Measurements from ENCODE around the gene RCAN2.
"Not testable (repeated sequence)": the region's sequence is repeated elsewhere in the genome, so short reads cannot be mapped to it uniquely, and the experiment has no call there.

The RCAN2 gene

DNA sequence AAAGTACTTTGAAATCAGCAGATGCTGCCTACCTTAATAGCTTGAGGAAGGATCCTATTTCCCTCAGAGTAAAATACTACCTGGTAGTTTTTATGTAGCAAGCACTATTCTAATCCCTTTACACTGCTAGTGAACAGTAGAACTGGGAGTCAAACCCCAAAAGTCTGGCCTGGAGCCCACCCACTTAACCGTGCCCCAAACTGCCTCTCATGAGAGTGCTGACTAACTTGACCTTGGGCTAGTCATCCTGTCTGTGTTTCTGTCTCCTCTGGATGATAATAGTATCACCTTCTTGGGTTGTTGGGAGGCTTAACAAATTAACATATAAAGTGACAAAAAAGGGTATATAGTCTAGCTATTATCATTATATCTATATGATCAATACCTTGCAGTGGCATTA, 140.5 kb downstream of the RCAN2 start:
- no peak overlapping the region for H3K27ac ChIP-seq (ENCODE audit: low read depth in 2 of 2, low read length in 2 of 2)
- H3K9me3 ChIP-seq (ENCODE audit: control insufficient read depth in 2 of 2, low read length in 2 of 2): no peaks in the 10 kb centered on the region
- H3K4me1 ChIP-seq (ENCODE audit: control insufficient read depth in 2 of 2, insufficient read depth in 2 of 2, low read length in 2 of 2): no peaks in the 10 kb centered on the region
- H3K9ac ChIP-seq (ENCODE audit: low read depth in 1 of 2, low read length in 2 of 2): no peak overlapping the region
- no peak overlapping the region for H3K4me3 ChIP-seq (ENCODE audit: low read length in 2 of 2)
- no peaks in the 10 kb centered on the region for H3K36me3 ChIP-seq (ENCODE audit: control insufficient read depth in 2 of 2, insufficient read depth in 2 of 2, low read length in 2 of 2)
- H3K27me3 ChIP-seq (ENCODE audit: control insufficient read depth in 2 of 2, insufficient read depth in 2 of 2, low read length in 2 of 2): no peaks in the 10 kb centered on the region

DNA sequence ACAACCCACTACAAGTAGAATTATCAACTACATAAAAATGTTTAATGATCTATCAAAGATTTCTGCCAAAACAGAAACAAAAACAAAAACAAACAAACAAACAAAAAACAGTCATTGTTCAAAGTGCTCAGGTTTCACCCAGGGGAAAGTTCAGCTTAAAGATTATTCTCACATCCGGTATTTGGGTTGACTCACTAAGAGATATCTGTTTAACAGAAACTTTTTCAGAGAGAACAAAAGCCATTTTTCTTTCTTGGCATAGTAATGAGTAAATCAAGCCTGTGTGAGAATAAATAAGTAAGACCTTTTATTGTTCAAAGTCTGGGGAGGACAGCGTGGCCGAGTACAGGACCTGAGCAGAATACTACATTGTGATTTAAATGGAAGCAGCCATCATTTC, 143.6 kb downstream of the RCAN2 start:
- no peaks in the 10 kb centered on the region for H3K36me3 ChIP-seq (ENCODE audit: control insufficient read depth in 2 of 2, insufficient read depth in 2 of 2, low read length in 2 of 2)
- no peaks in the 10 kb centered on the region for H3K4me1 ChIP-seq (ENCODE audit: control insufficient read depth in 2 of 2, insufficient read depth in 2 of 2, low read length in 2 of 2)
- H3K9ac ChIP-seq (ENCODE audit: low read depth in 1 of 2, low read length in 2 of 2): no peak overlapping the region
- H3K27me3 ChIP-seq (ENCODE audit: control insufficient read depth in 2 of 2, insufficient read depth in 2 of 2, low read length in 2 of 2): no peaks in the 10 kb centered on the region
- H3K27ac ChIP-seq (ENCODE audit: low read depth in 2 of 2, low read length in 2 of 2): no peak overlapping the region
- no peak overlapping the region for H3K4me3 ChIP-seq (ENCODE audit: low read length in 2 of 2)
- H3K9me3 ChIP-seq (ENCODE audit: control insufficient read depth in 2 of 2, low read length in 2 of 2): no peaks in the 10 kb centered on the region

DNA sequence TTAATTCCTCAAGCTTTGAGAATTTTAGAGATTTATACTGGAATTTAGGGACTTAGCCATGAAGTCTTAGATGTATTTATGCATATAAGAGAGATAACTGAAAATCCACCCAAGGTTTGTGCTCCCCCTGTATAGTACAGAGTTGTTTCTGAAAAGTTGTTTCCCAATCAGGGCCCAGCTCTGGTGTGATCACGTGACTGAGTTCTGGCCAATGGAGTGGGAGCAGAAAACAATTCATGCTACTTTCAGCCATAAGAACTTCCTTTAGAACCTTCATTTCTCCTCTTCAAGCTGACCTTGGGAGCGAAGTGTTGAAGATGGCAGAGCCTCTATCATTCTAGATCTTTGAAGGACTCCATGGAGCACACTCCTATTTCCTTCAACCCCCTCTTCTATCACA, 151.0 kb downstream of the RCAN2 start:
- Histone ChIP-seq H3K9ac (ENCODE audit: low read depth in 1 of 2, low read length in 2 of 2) (no peak overlapping the region), H3K4me1 (ENCODE audit: control insufficient read depth in 2 of 2, insufficient read depth in 2 of 2, low read length in 2 of 2) (no peaks in the 10 kb centered on the region), H3K9me3 (ENCODE audit: control insufficient read depth in 2 of 2, low read length in 2 of 2) (no peaks in the 10 kb centered on the region), H3K27ac (ENCODE audit: low read depth in 2 of 2, low read length in 2 of 2) (no peak overlapping the region), H3K4me3 (ENCODE audit: low read length in 2 of 2) (no peak overlapping the region), H3K27me3 (ENCODE audit: control insufficient read depth in 2 of 2, insufficient read depth in 2 of 2, low read length in 2 of 2) (no peaks in the 10 kb centered on the region), H3K36me3 (ENCODE audit: control insufficient read depth in 2 of 2, insufficient read depth in 2 of 2, low read length in 2 of 2) (no peaks in the 10 kb centered on the region)

DNA sequence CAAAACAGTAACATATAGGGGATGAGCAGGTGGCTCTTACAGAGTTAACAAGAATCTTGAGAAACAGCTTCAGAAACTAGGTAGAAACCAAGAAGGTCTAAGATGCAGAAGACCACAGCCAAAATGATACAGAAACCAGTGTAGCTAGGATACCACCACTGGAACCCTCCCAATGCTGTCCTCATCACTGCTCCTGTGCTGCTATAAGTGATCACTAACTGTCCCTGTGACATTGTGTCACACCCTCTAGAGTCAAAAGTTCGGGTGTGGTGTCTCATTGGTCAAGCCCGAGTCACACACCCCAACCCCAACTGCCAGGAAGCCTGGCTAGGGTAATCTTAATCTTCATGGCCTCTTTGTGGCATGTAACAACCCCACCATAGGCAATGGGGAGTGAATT, 153.1 kb downstream of the RCAN2 start:
- Histone ChIP-seq H3K27ac (ENCODE audit: low read depth in 2 of 2, low read length in 2 of 2) (no peak overlapping the region), H3K36me3 (ENCODE audit: control insufficient read depth in 2 of 2, insufficient read depth in 2 of 2, low read length in 2 of 2) (no peaks in the 10 kb centered on the region), H3K9me3 (ENCODE audit: control insufficient read depth in 2 of 2, low read length in 2 of 2) (no peaks in the 10 kb centered on the region), H3K4me3 (ENCODE audit: low read length in 2 of 2) (no peak overlapping the region), H3K27me3 (ENCODE audit: control insufficient read depth in 2 of 2, insufficient read depth in 2 of 2, low read length in 2 of 2) (no peaks in the 10 kb centered on the region), H3K9ac (ENCODE audit: low read depth in 1 of 2, low read length in 2 of 2) (no peak overlapping the region), H3K4me1 (ENCODE audit: control insufficient read depth in 2 of 2, insufficient read depth in 2 of 2, low read length in 2 of 2) (no peaks in the 10 kb centered on the region)

DNA sequence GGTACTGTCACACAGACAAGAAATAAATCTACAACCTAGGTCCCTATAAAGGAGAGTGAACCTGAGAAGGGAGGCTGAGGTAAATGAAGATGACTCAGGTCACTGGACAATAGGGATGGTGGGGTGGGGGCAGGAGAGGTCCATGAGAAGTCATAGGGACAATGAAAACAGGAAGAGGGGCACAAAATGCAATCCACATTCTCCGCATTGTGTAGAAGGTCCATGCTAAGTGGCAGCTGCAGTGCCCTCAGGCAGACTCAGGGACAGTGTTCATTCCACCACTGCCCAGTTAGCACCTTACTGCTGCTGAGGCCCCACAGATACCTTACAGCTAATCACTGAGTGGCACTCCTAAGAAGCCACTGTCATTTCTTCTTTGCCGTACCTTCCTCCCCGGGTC, 156.8 kb downstream of the RCAN2 start:
- H3K4me3 ChIP-seq (ENCODE audit: low read length in 2 of 2): no peak overlapping the region
- H3K27ac ChIP-seq (ENCODE audit: low read depth in 2 of 2, low read length in 2 of 2): no peak overlapping the region
- peaks cover 0 to 3% of the 10 kb centered on the region in 2 donors for H3K4me1 ChIP-seq (ENCODE audit: control insufficient read depth in 2 of 2, insufficient read depth in 2 of 2, low read length in 2 of 2)
- H3K27me3 ChIP-seq (ENCODE audit: control insufficient read depth in 2 of 2, insufficient read depth in 2 of 2, low read length in 2 of 2): no peaks in the 10 kb centered on the region
- no peak overlapping the region for H3K9ac ChIP-seq (ENCODE audit: low read depth in 1 of 2, low read length in 2 of 2)
- H3K9me3 ChIP-seq (ENCODE audit: control insufficient read depth in 2 of 2, low read length in 2 of 2): no peaks in the 10 kb centered on the region
- no peaks in the 10 kb centered on the region for H3K36me3 ChIP-seq (ENCODE audit: control insufficient read depth in 2 of 2, insufficient read depth in 2 of 2, low read length in 2 of 2)

DNA sequence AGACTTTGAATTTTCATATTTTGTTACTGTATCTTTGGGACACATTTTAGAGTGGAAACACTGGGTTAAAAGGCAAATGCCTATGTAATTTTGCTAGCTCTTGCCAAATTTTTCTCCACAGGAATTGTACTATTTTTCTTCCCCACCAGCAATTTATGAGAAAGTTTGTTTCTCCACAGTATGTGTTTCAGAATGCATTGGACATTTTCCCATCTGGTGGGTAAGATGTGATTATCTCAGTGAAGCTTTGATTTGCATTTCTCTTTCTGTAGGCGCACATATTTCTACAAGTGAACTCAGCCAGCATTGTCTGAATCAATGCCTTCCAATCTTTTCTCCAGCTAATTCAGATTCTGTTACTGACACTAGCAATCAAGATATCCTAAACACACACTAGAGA, 157.8 kb downstream of the RCAN2 start:
- H3K9ac ChIP-seq (ENCODE audit: low read depth in 1 of 2, low read length in 2 of 2): no peak overlapping the region
- no peaks in the 10 kb centered on the region for H3K9me3 ChIP-seq (ENCODE audit: control insufficient read depth in 2 of 2, low read length in 2 of 2)
- H3K27ac ChIP-seq (ENCODE audit: low read depth in 2 of 2, low read length in 2 of 2): no peak overlapping the region
- H3K4me3 ChIP-seq (ENCODE audit: low read length in 2 of 2): no peak overlapping the region
- H3K4me1 ChIP-seq (ENCODE audit: control insufficient read depth in 2 of 2, insufficient read depth in 2 of 2, low read length in 2 of 2): peaks cover 0 to 3% of the 10 kb centered on the region in 2 donors
- no peaks in the 10 kb centered on the region for H3K36me3 ChIP-seq (ENCODE audit: control insufficient read depth in 2 of 2, insufficient read depth in 2 of 2, low read length in 2 of 2)
- H3K27me3 ChIP-seq (ENCODE audit: control insufficient read depth in 2 of 2, insufficient read depth in 2 of 2, low read length in 2 of 2): no peaks in the 10 kb centered on the region

DNA sequence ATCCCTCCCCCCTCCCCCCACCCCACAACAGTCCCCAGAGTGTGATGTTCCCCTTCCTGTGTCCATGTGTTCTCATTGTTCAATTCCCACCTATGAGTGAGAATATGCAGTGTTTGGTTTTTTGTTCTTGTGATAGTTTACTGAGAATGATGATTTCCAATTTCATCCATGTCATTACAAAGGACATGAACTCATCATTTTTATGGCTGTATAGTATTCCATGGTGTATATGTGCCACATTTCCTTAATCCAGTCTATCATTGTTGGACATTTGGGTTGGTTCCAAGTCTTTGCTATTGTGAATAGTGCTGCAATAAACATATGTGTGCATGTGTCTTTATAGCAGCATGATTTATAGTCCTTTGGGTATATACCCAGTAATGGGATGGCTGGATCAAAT, 158.8 kb downstream of the RCAN2 start:
- not testable (repeated sequence) for H3K9me3 ChIP-seq (ENCODE audit: control insufficient read depth in 2 of 2, low read length in 2 of 2); H3K4me1 ChIP-seq (ENCODE audit: control insufficient read depth in 2 of 2, insufficient read depth in 2 of 2, low read length in 2 of 2); H3K36me3 ChIP-seq (ENCODE audit: control insufficient read depth in 2 of 2, insufficient read depth in 2 of 2, low read length in 2 of 2); H3K27me3 ChIP-seq (ENCODE audit: control insufficient read depth in 2 of 2, insufficient read depth in 2 of 2, low read length in 2 of 2); H3K9ac ChIP-seq (ENCODE audit: low read depth in 1 of 2, low read length in 2 of 2); H3K4me3 ChIP-seq (ENCODE audit: low read length in 2 of 2); H3K27ac ChIP-seq (ENCODE audit: low read depth in 2 of 2, low read length in 2 of 2)

DNA sequence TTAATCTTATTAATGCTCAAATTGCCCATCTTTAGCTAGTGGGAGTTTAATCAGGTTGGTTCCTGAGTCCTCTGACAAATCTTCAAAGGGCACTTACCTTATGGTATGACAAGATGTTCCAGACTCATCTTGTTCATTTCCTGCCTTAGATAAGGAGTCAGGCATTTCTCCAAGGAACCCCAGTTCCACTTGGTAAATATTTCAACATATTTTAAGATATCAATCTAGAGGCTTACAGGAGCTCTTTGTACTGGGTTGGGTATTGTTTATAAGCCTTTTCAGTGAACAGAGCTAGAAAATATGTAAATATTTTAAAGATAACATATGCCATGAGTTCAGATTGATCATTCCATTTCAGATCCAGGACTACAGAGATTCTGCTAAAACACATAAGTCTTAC, 159.8 kb downstream of the RCAN2 start:
- no peak overlapping the region for H3K27ac ChIP-seq (ENCODE audit: low read depth in 2 of 2, low read length in 2 of 2)
- H3K9me3 ChIP-seq (ENCODE audit: control insufficient read depth in 2 of 2, low read length in 2 of 2): no peaks in the 10 kb centered on the region
- no peaks in the 10 kb centered on the region for H3K36me3 ChIP-seq (ENCODE audit: control insufficient read depth in 2 of 2, insufficient read depth in 2 of 2, low read length in 2 of 2)
- no peak overlapping the region for H3K4me3 ChIP-seq (ENCODE audit: low read length in 2 of 2)
- no peak overlapping the region for H3K9ac ChIP-seq (ENCODE audit: low read depth in 1 of 2, low read length in 2 of 2)
- H3K27me3 ChIP-seq (ENCODE audit: control insufficient read depth in 2 of 2, insufficient read depth in 2 of 2, low read length in 2 of 2): no peaks in the 10 kb centered on the region
- H3K4me1 ChIP-seq (ENCODE audit: control insufficient read depth in 2 of 2, insufficient read depth in 2 of 2, low read length in 2 of 2): peaks cover 4 to 9% of the 10 kb centered on the region in 2 donors

DNA sequence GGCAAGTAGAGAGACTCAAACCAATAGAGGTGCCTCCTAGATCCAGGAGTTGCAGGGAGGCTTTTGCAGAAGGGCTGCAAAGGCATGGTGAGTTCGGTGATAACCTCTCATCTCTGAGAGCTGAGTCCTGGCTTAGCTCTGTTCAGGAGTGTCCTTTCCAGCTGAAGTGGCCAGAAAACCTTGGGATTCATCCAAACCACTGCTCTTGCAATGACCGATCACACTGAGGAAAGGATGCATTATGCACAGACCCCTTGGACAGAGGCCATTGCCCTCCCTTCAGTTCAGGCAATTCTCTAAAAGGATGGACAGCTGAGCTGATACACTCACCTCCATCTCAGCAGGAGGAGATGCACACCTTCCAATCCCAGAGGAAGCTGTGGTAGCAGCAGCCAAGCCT, 161.7 kb downstream of the RCAN2 start:
- peaks cover 14 to 16% of the 10 kb centered on the region in 2 donors for H3K4me1 ChIP-seq (ENCODE audit: control insufficient read depth in 2 of 2, insufficient read depth in 2 of 2, low read length in 2 of 2)
- H3K36me3 ChIP-seq (ENCODE audit: control insufficient read depth in 2 of 2, insufficient read depth in 2 of 2, low read length in 2 of 2): no peaks in the 10 kb centered on the region
- no peak overlapping the region for H3K9ac ChIP-seq (ENCODE audit: low read depth in 1 of 2, low read length in 2 of 2)
- H3K9me3 ChIP-seq (ENCODE audit: control insufficient read depth in 2 of 2, low read length in 2 of 2): no peaks in the 10 kb centered on the region
- H3K4me3 ChIP-seq (ENCODE audit: low read length in 2 of 2): no peak overlapping the region
- no peaks in the 10 kb centered on the region for H3K27me3 ChIP-seq (ENCODE audit: control insufficient read depth in 2 of 2, insufficient read depth in 2 of 2, low read length in 2 of 2)
- no peak overlapping the region for H3K27ac ChIP-seq (ENCODE audit: low read depth in 2 of 2, low read length in 2 of 2)

DNA sequence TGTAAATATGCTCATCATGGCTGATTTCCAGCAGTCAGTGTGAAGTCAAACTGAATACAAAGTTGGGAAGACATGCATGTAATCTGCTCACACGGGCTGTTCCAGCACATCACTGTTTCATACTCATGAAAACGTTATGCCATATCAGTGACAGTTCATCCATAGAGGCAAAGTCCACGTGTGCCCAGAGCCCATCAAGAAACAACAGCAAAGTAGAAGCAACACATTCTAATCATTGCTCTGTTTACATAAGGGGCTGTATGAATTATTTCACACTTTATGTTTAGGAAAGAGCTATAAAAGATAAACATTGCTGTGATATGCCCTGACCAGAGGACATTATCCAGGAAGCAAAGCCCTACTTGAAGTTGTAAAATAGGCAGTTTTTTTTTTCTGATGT, 163.5 kb downstream of the RCAN2 start:
- H3K36me3 ChIP-seq (ENCODE audit: control insufficient read depth in 2 of 2, insufficient read depth in 2 of 2, low read length in 2 of 2): no peaks in the 10 kb centered on the region
- H3K27me3 ChIP-seq (ENCODE audit: control insufficient read depth in 2 of 2, insufficient read depth in 2 of 2, low read length in 2 of 2): no peaks in the 10 kb centered on the region
- no peaks in the 10 kb centered on the region for H3K9me3 ChIP-seq (ENCODE audit: control insufficient read depth in 2 of 2, low read length in 2 of 2)
- peaks cover 19 to 22% of the 10 kb centered on the region in 2 donors for H3K4me1 ChIP-seq (ENCODE audit: control insufficient read depth in 2 of 2, insufficient read depth in 2 of 2, low read length in 2 of 2)
- no peak overlapping the region for H3K4me3 ChIP-seq (ENCODE audit: low read length in 2 of 2)
- H3K9ac ChIP-seq (ENCODE audit: low read depth in 1 of 2, low read length in 2 of 2): no peak overlapping the region
- H3K27ac ChIP-seq (ENCODE audit: low read depth in 2 of 2, low read length in 2 of 2): no peak overlapping the region

All from mucosa of rectum (tissue), 2 donors.